T-helper 17 cell (primary cell): ENCODE data around the gene FBN3. TPM values are rescaled to one million over a fixed set of nuclear protein-coding genes. Genes with fewer than 3 reads are reported as not detected.
A peak's percentile ranks its signal among the peaks of the same experiment; 100 is the strongest.
"Not testable (repeated sequence)": the region's sequence is repeated elsewhere in the genome, so short reads cannot be mapped to it uniquely, and the experiment has no call there.

Experiments
- ATAC-seq: fragments of 150-1000 bp; cut with Tn5 transposase; 2 replicates; pipeline ENCODE4 v1.10.0; 2021; ENCODE audit warnings: mild to moderate bottlenecking, moderate library complexity
- DNase-seq, 3 donors: peaks; one replicate each; pipeline versions ENCODE4 v3.0.0 to v3.0.0-alpha.2; 2020 to 2021
- H3K9me3 ChIP-seq: one replicate; pipeline ENCODE4 v1.7.0; 2013; ENCODE audit warnings: low read length, mild to moderate bottlenecking; ENCODE audit not compliant: control insufficient read depth, poor library complexity, severe bottlenecking
- H3K27ac Mint-ChIP-seq: one replicate; pipeline ENCODE4 v1.8.0; 2022; ENCODE audit warnings: mild to moderate bottlenecking, moderate library complexity, mixed read lengths
- H3K27me3 Mint-ChIP-seq: one replicate; pipeline ENCODE4 v1.8.0; 2022; ENCODE audit warnings: mixed read lengths
- H3K36me3 Mint-ChIP-seq: one replicate; pipeline ENCODE4 v1.8.0; 2022; ENCODE audit warnings: low read depth, mixed read lengths
- H3K4me1 Mint-ChIP-seq: one replicate; pipeline ENCODE4 v1.8.0; 2022; ENCODE audit warnings: mild to moderate bottlenecking, mixed read lengths
- H3K4me3 Mint-ChIP-seq: one replicate; pipeline ENCODE4 v1.8.0; 2022; ENCODE audit warnings: mild to moderate bottlenecking, moderate library complexity, mixed read lengths
- total RNA-seq, 4 donors: library from RNA in 2 of 4; stranded (reverse) in 2 of 4; gene quantifications; one replicate each; pipeline ENCODE4 v1.2.3 and lab custom pipeline; 2022 to 2026

The FBN3 gene
- total RNA-seq, 2 donors from 2014 or later, result not detected

GRCh38 chr19:8159322-8159721 lies 9.9 kb upstream of the FBN3 start:
- not testable (repeated sequence) for H3K9me3 ChIP-seq, H3K36me3 Mint-ChIP-seq, DNase-seq, H3K4me1 Mint-ChIP-seq, ATAC-seq, H3K27ac Mint-ChIP-seq, H3K4me3 Mint-ChIP-seq
- peaks cover 25% of the 10 kb centered on the region for H3K27me3 Mint-ChIP-seq

GRCh38 chr19:8158411-8159074 lies 9.2 kb upstream of the FBN3 start:
- DNase-seq, result peak in 1 of 3 donors; percentile 23
- Mint-ChIP-seq H3K27me3 (peaks cover 26% of the 10 kb centered on the region), H3K4me3 (no peak overlapping the region), H3K27ac (peak overlapping the region; percentile 24), H3K4me1 (peaks cover 6% of the 10 kb centered on the region), H3K36me3 (no peaks in the 10 kb centered on the region)
- ATAC-seq, result peak; percentile 69
- no peaks in the 10 kb centered on the region for H3K9me3 ChIP-seq

- Mint-ChIP-seq H3K27ac (no peak overlapping the region), H3K36me3 (peaks cover 2% of the 10 kb centered on the region), H3K27me3 (peaks cover 54% of the 10 kb centered on the region), H3K4me3 (no peak overlapping the region), H3K4me1 (peaks cover 6% of the 10 kb centered on the region)
- ATAC-seq (no peak), DNase-seq (no peak)
- no peaks in the 10 kb centered on the region for H3K9me3 ChIP-seq
Measured at GRCh38 chr19:8155318-8155717, 5.9 kb upstream of the FBN3 start.

GRCh38 chr19:8154014-8154413 lies 4.6 kb upstream of the FBN3 start:
- H3K36me3 Mint-ChIP-seq, DNase-seq, H3K27ac Mint-ChIP-seq, H3K4me3 Mint-ChIP-seq, H3K4me1 Mint-ChIP-seq, H3K9me3 ChIP-seq, ATAC-seq: not testable (repeated sequence)
- peaks cover 61% of the 10 kb centered on the region for H3K27me3 Mint-ChIP-seq

GRCh38 chr19:8151767-8152035 lies 2.3 kb upstream of the FBN3 start:
- Mint-ChIP-seq H3K27me3 (peaks cover 66% of the 10 kb centered on the region), H3K27ac (no peak overlapping the region), H3K4me1 (peaks cover 8% of the 10 kb centered on the region), H3K4me3 (no peak overlapping the region), H3K36me3 (peaks cover 6% of the 10 kb centered on the region)
- H3K9me3 ChIP-seq, result no peaks in the 10 kb centered on the region
- ATAC-seq (no peak), DNase-seq (no peak)

GRCh38 chr19:8150998-8151766 lies 1.8 kb upstream of the FBN3 start:
- Mint-ChIP-seq H3K36me3 (peaks cover 10% of the 10 kb centered on the region), H3K27ac (no peak overlapping the region), H3K4me1 (peaks cover 10% of the 10 kb centered on the region), H3K27me3 (peaks cover 71% of the 10 kb centered on the region), H3K4me3 (no peak overlapping the region)
- no peak for DNase-seq
- H3K9me3 ChIP-seq, result no peaks in the 10 kb centered on the region
- ATAC-seq, result no peak

- DNase-seq (no peak), ATAC-seq (no peak)
- no peak overlapping the region for H3K4me3 Mint-ChIP-seq
- H3K9me3 ChIP-seq, result no peaks in the 10 kb centered on the region
- H3K4me1 Mint-ChIP-seq, result peaks cover 10% of the 10 kb centered on the region
- H3K27ac Mint-ChIP-seq, result no peak overlapping the region
- H3K27me3 Mint-ChIP-seq, result peaks cover 70% of the 10 kb centered on the region
- peaks cover 10% of the 10 kb centered on the region for H3K36me3 Mint-ChIP-seq
Measured at GRCh38 chr19:8150178-8150865, 930 bp upstream of the FBN3 start.

GRCh38 chr19:8148410-8149260 lies 757 bp downstream of the FBN3 start:
- H3K27ac Mint-ChIP-seq, result no peak overlapping the region

GRCh38 chr19:8148088-8148409 lies 1.3 kb downstream of the FBN3 start:
- ATAC-seq (no peak), DNase-seq (no peak)
- Mint-ChIP-seq H3K4me3 (peak overlapping the region; percentile 91), H3K27me3 (peaks cover 66% of the 10 kb centered on the region), H3K36me3 (peaks cover 10% of the 10 kb centered on the region), H3K4me1 (peaks cover 10% of the 10 kb centered on the region), H3K27ac (no peak overlapping the region)
- no peaks in the 10 kb centered on the region for H3K9me3 ChIP-seq

More at GRCh38 chr19:8148410-8149260, 757 bp downstream of the FBN3 start:
- Mint-ChIP-seq H3K4me3 (peak overlapping the region; percentile 91), H3K27me3 (peaks cover 69% of the 10 kb centered on the region), H3K4me1 (peaks cover 10% of the 10 kb centered on the region), H3K36me3 (peaks cover 10% of the 10 kb centered on the region)
- H3K9me3 ChIP-seq, result no peaks in the 10 kb centered on the region
- ATAC-seq, result no peak
- no peak for DNase-seq

GRCh38 chr19:8147582-8147978 lies 1.8 kb downstream of the FBN3 start:
- H3K9me3 ChIP-seq, result no peaks in the 10 kb centered on the region
- Mint-ChIP-seq H3K4me3 (no peak overlapping the region), H3K4me1 (peaks cover 10% of the 10 kb centered on the region), H3K36me3 (peaks cover 10% of the 10 kb centered on the region), H3K27me3 (peaks cover 65% of the 10 kb centered on the region), H3K27ac (no peak overlapping the region)
- DNase-seq, result no peak
- no peak for ATAC-seq

- Mint-ChIP-seq H3K27ac (no peak overlapping the region), H3K27me3 (peaks cover 62% of the 10 kb centered on the region), H3K4me3 (no peak overlapping the region), H3K4me1 (peaks cover 10% of the 10 kb centered on the region), H3K36me3 (peaks cover 10% of the 10 kb centered on the region)
- ATAC-seq, result no peak
- no peaks in the 10 kb centered on the region for H3K9me3 ChIP-seq
- no peak for DNase-seq
Measured at GRCh38 chr19:8146877-8147581, 2.4 kb downstream of the FBN3 start.

- DNase-seq, result no peak
- peaks cover 10% of the 10 kb centered on the region for H3K4me1 Mint-ChIP-seq
- no peak for ATAC-seq
- H3K27ac Mint-ChIP-seq, result no peak overlapping the region
- H3K9me3 ChIP-seq, result no peaks in the 10 kb centered on the region
- H3K27me3 Mint-ChIP-seq, result peaks cover 39% of the 10 kb centered on the region
- H3K36me3 Mint-ChIP-seq, result peaks cover 8% of the 10 kb centered on the region
- no peak overlapping the region for H3K4me3 Mint-ChIP-seq
Measured at GRCh38 chr19:8144273-8144995, 5.0 kb downstream of the FBN3 start.
